Heart right ventricle (tissue), 16 donors: ENCODE data around the gene IL1R1. TPM values are rescaled to one million over a fixed set of nuclear protein-coding genes. Genes with fewer than 3 reads are reported as not detected.

Experiments
- ATAC-seq, 8 donors: fragments of 200-7000 bp; cut with Tn5 transposase; one replicate each; pipeline ENCODE4 v1.9.1; 2020; ENCODE audit warnings: mild to moderate bottlenecking in 8 of 8, moderate library complexity in 8 of 8, moderate number of reproducible peaks in 1 of 8
- DNase-seq, 2 donors: peaks; one replicate each; pipeline ENCODE4 v3.0.0-alpha.2; 2020
- H3K27ac ChIP-seq, 10 donors: fragments of 200-600 bp; sonication (generic) in 2 of 10; one replicate each; pipeline versions ENCODE4 v1.5.0 to v1.8.0; 2020 to 2022; ENCODE audit warnings: mild to moderate bottlenecking in 3 of 10
- H3K27me3 ChIP-seq, 7 donors: fragments of 200-600 bp; one replicate each; pipeline ENCODE4 v1.8.0; 2021 to 2022; ENCODE audit warnings: mild to moderate bottlenecking in 2 of 7
- H3K36me3 ChIP-seq, 9 donors: fragments of 200-600 bp; sonication (generic) in 1 of 9; one replicate each; pipeline versions ENCODE4 v1.5.0 to v1.8.0; 2020 to 2022; ENCODE audit warnings: mild to moderate bottlenecking in 2 of 9
- H3K4me1 ChIP-seq, 9 donors: fragments of 200-600 bp; sonication (generic) in 1 of 9; one replicate each; pipeline versions ENCODE4 v1.5.0 to v1.8.0; 2020 to 2022; ENCODE audit warnings: mild to moderate bottlenecking in 4 of 9
- H3K4me3 ChIP-seq, 10 donors: fragments of 200-600 bp; sonication (generic) in 2 of 10; one replicate each; pipeline versions ENCODE4 v1.5.0 to v1.8.0; 2020 to 2022; ENCODE audit warnings: mild to moderate bottlenecking in 7 of 10, moderate library complexity in 2 of 10
- H3K9me3 ChIP-seq, 11 donors: fragments of 200-600 bp in 10 of 11; sonication (generic) in 2 of 11; one replicate each; pipeline versions ENCODE4 v1.5.0 to v1.8.0; 2013 to 2022; ENCODE audit warnings: mild to moderate bottlenecking in 2 of 11, control low read depth in 1 of 11, moderate library complexity in 1 of 11
- CTCF ChIP-seq, 9 donors: fragments of 200-600 bp; sonication (generic) in 2 of 9; IDR thresholded peaks; one replicate each; pipeline versions ENCODE4 v1.5.0 to v1.8.0; 2021 to 2022; ENCODE audit warnings: antibody characterized with exemption in 9 of 9, mild to moderate bottlenecking in 5 of 9, moderate library complexity in 1 of 9
- WGBS, 2 donors: extraction: QIAGEN DNeasy Blood & Tissue Kit; methylation state at CpG; one replicate each; pipeline ENCODE4 v1.1.7; 2013; ENCODE audit warnings: inconsistent platforms in 1 of 2; 5-methylcytosine and 5-hydroxymethylcytosine counted together
- intact Hi-C, 10 donors: fragments of 100-400 bp; cut with DNase I; formaldehyde crosslinking; loops; one replicate each; pipeline versions ENCODE4 v1.11.1 to v1.14.2; 2022
- polyA plus RNA-seq, 2 donors: library from polyadenylated mRNA; stranded (reverse); fragments of 200-250 nt; gene quantifications; one replicate each; pipeline ENCODE4 v1.2.3, GENCODE V29; 2013
- total RNA-seq, 10 donors: library from RNA; stranded (reverse); fragmentation: NEBNext Ultra II Directional in 3 of 10; extraction: Animal tissue kit (Norgen Biotek cat#: 25700) in 3 of 10; gene quantifications; one replicate each; pipeline versions ENCODE4 v1.2.1 to v1.2.4, GENCODE V29; 2021 to 2023
- donor health status: Arrhythmogenic right ventricular cardiomyopathy.
- donor health status: ischemic (EF 13 %, LVEDD 7.1; RV severe dilation, severe dysfunction).
- donor health status: healthy with polysubstance abuse.
- donor health status: DM: no; HTN: yes; CAD: no.
- donor health status: DM: no; HTN: no; CAD: no.
- donor health status: ischemic (EF 25% LVEDD 6.9; RV normal size, moderate dysfunction).
- donor health status: ischemic (EF 25% LVEDD 5.7; RV mildly dilated, moderate dysfunction).
- donor health status: healthy.
- donor health status: DM: yes; HTN: yes; CAD: no.
- donor health status: Ischemic cardiomyopathy.
- donor health status: ischemic (EF 35%, LVEDD 5.7; RV mildly dilated, moderate dysfunction).
- donor health status: nonischemic (EF 11% LVEDD 7.7; RV severe dilation, severe dysfunction).
- donor health status: DM: yes; HTN: yes; CAD: no.
- donor health status: PGD.
- donor health status: ischemic (EF 29% LVEDD 5.4; RV normal size, mild dysfunction).
- donor health status: nonischemic (EF 23%, LVEDD 6.1; RV moderate dilation, normal function).

Gene IL1R1
- total and polyA plus RNA-seq, 12 donors, result 5.7 to 47.0 (median 18.6) TPM

- Histone ChIP-seq H3K4me1 (peaks cover 0 to 45% (median 15%) of the 10 kb centered on the region in 9 donors), H3K27ac (peak overlapping the region in 5 of 10 donors; percentile 2 to 98 (median 95)), H3K4me3 (no peak overlapping the region), H3K27me3 (no peaks in the 10 kb centered on the region), H3K9me3 (peaks cover 0 to 14% (median 0%) of the 10 kb centered on the region in 11 donors), H3K36me3 (peaks cover 0 to 14% (median 0%) of the 10 kb centered on the region in 9 donors)
- intact Hi-C loops, result loop anchor here in 3 of 10 donors (5.0 to 10.0 kb wide), 3 partner anchors 56 to 88 kb away; no protein-coding TSS in a partner anchor
- WGBS, 2 donors, result 95 to 98% methylated on average over 2 of the region's 2 CpGs
- no peak for DNase-seq
- TF ChIP-seq CTCF (IDR thresholded peaks at IDR 0.05), result no peak
- no peak for ATAC-seq
These were observed 2.2 kb upstream of the IL1R1 start for GRCh38 chr2:102140377-102140776.

- peak in 5 of 8 donors; percentile 4 to 60 (median 54) for ATAC-seq
- Histone ChIP-seq H3K27ac (peak overlapping the region; percentile 8 to 98 (median 92)), H3K9me3 (peaks cover 0 to 23% (median 8%) of the 10 kb centered on the region in 11 donors), H3K4me1 (peaks cover 0 to 45% (median 15%) of the 10 kb centered on the region in 9 donors), H3K36me3 (peaks cover 0 to 21% (median 5%) of the 10 kb centered on the region in 9 donors), H3K27me3 (no peaks in the 10 kb centered on the region), H3K4me3 (peak overlapping the region in 8 of 10 donors; percentile 54 to 87 (median 80))
- TF ChIP-seq CTCF (IDR thresholded peaks at IDR 0.05), result no peak
- intact Hi-C loops, result loop anchor here in 3 of 10 donors (5.0 to 10.0 kb wide), 3 partner anchors 56 to 89 kb away; no protein-coding TSS in a partner anchor
- WGBS, 2 donors, result 50 to 60% methylated on average over 15 of the region's 15 CpGs
- DNase-seq, result peak in 1 of 2 donors; percentile 27
These were observed 1.3 kb upstream of the IL1R1 start for GRCh38 chr2:102141011-102141943.

- peaks cover 0 to 37% (median 16%) of the 10 kb centered on the region in 11 donors for H3K9me3 ChIP-seq
- no peaks in the 10 kb centered on the region for H3K27me3 ChIP-seq
- WGBS, 2 donors, result 8 to 12% methylated on average over 32 to 42 of the region's 42 CpGs
- H3K4me1 ChIP-seq, result peaks cover 0 to 50% (median 15%) of the 10 kb centered on the region in 9 donors
- peak overlapping the region; percentile 88 to 98 (median 92) for H3K27ac ChIP-seq
- intact Hi-C loops, result loop anchor here in 4 of 10 donors (2.0 to 10.0 kb wide), 4 partner anchors 58 to 91 kb away; no protein-coding TSS in a partner anchor
- DNase-seq (peak in 1 of 2 donors; percentile 27), ATAC-seq (peak in 4 of 8 donors; percentile 7 to 20 (median 10))
- peak overlapping the region; percentile 41 to 87 (median 75) for H3K4me3 ChIP-seq
- no peak for TF ChIP-seq CTCF (IDR thresholded peaks at IDR 0.05)
- H3K36me3 ChIP-seq, result peaks cover 0 to 27% (median 5%) of the 10 kb centered on the region in 9 donors
These were observed 393 bp downstream of the IL1R1 start for GRCh38 chr2:102142829-102143449.
